ENCODE measurements around the gene CCDC142.

DNA sequence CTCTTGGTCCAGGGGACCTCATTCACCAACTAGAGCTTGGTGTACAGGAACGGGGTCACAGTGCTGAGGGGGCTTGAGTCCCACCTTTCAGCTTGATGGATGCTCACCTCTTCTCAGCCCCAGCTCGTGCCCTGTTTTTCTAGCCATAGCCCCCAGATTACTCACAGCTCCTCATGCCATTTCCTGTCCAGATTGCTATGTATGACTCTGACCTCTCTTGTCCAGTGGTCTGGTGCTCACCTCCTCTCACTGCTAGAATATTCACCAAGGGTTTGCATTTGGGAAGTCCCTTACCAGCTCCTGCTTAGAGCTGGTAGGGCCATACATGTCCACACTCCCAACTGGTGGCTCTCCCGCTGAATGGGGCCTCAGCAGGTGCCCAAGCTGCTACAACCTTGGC, 10.7 kb upstream of the CCDC142 start:
- TF ChIP-seq FOXM1 (IDR thresholded peaks at IDR 0.05; ENCODE audit: borderline replicate concordance, low read depth) (no peak), EP300 (IDR thresholded peaks at IDR 0.05; ENCODE audit: borderline replicate concordance) (no peak), RAD21 (IDR thresholded peaks at IDR 0.05; ENCODE audit: low read depth) (no peak), TAF1 (IDR thresholded peaks at IDR 0.05; ENCODE audit: low read depth) (no peak), TCF12 (IDR thresholded peaks at IDR 0.05; ENCODE audit: low read depth) (no peak)
- TF ChIP-seq, protein P1, sequence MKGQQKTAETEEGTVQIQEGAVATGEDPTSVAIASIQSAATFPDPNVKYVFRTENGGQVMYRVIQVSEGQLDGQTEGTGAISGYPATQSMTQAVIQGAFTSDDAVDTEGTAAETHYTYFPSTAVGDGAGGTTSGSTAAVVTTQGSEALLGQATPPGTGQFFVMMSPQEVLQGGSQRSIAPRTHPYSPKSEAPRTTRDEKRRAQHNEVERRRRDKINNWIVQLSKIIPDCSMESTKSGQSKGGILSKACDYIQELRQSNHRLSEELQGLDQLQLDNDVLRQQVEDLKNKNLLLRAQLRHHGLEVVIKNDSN (IDR thresholded peaks at IDR 0.05), result no peak
